HPDE6-E6E7 (cell line): ENCODE results near the gene DGKI.

Source experiments
- DNase-seq: peaks from one replicate; pipeline ENCODE4 v3.0.0; 2011; ENCODE audit warnings: missing footprints; ENCODE audit errors: extremely low spot score

DGKI gene

DNA sequence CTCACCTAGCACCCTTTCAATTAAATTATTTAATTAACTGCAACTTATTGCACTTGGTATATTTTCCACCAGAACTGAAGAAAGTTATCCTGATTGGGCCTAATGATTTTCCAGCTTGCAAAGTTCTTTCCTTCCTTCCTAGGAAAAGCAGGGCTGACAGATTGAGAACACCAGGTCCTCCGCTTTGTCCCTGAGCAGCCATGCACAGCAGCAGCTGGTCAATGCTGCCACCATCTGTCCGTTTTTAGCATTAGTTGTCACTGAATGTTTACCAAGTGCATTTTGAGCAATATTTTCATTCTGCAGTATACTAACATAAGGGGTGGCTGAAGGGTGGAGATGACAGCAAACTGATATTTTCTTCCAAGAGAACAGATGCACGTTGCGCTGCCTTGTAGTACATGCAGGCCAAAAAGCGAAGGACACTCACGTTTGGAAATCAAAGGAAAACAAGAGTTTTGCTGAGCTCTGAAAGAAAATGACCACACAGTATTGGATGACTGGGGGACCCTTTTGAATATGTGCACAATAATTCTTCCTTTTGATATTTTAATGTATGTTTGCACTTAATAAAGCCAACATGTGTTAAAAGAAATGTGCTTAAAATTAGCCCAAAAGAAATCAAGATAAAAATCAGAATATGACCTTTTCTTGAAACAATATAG lies 254.4 kb downstream of the DGKI start:
- peak; percentile 63 for DNase-seq

DNA sequence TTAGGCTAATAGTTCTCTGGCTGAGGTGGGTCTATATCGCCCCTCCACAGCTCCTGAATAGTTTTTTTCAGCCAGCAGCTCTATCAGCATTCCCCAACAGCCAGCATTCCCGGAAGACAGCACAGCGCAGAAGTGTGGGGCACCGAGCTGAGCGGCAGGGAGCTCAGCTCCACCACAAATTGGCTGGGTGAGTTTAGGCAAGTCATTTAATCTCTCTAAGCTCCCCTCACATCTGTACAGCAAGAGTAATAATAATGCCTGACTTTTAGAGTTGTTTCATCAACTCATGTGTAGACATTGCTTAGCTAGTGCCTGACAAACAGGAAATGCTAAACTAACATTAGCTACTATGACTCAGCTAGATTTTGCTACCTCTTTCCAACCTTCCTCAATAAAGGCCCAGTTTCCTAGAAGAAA lies 255.3 kb downstream of the DGKI start:
- peak; percentile 15 for DNase-seq

DNA sequence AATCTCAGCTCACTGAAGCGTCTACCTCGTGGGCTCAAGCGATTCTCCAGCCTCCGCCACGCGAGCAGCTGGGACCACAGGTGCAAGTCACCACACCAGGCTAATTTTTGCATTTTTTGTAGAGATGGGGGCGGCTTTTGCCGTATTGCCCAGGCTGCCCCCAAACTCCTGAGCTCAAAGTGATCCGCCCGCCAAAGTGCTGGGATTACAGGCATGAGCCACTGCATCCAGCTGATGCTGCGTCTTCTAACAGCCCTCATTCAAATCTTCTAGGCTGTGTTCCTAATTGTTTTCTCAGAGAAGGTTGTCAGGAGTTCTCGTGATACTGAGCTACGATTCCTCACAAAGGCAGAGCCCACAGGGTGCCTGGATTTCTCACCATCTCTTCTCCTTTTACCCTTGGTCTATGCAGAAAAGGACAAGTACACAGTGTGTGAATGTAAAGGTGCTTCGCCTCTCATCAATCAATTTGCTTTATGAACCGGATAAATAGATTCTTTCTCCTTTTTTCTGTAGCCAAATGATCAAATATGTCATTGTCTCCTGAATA lies 255.9 kb downstream of the DGKI start:
- DNase-seq, result no peak

DNA sequence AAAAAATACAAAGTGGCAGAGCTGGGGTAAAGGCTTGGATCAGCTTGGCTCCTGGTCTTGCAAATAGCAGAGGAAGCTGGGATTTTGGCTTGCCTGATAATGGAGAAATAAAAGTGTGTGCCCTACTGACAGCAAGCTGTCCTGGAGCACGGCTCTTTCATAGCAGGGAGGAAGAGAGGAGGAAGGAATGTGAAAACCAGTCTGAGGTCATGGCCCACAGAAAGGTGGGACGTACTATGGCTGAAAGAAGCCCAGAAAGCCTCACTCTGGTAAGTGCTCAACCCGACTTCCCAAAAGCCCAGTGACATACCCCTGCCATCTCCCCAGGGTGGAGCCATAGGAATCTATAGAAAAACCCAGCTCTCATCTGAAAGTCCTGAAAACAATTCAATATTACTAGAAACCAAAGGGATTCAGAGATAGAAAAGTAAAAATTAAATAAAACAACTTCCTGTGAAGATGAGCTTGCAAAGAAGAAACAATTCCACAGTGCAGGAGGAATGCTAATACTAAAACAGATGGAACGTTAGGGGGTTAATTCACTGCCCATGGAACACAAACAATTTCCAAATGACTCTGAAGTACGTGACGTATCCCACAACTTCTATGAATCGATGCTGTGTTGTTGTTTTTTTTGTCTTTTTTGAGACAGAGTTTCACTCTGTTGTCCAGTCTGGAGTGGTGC lies 256.6 kb downstream of the DGKI start:
- no peak for DNase-seq

DNA sequence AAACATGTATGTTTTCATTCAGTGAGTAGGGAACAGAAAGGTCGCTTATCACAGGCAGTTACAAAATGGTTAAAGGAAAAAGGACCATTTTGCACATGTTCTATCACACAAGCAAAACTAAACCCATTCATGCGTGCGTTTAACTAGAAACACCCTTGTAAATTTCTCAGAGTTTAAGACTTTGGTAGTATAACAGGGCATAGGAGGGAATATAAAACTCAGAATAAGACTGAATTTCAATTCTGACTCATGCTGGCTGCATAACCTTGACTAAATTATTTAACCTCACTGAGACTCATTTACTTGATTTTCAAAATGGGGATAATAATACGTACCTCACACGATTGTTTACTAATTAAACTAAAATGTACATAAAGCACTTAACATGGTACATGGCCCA lies 259.4 kb downstream of the DGKI start:
- DNase-seq, result no peak

DNA sequence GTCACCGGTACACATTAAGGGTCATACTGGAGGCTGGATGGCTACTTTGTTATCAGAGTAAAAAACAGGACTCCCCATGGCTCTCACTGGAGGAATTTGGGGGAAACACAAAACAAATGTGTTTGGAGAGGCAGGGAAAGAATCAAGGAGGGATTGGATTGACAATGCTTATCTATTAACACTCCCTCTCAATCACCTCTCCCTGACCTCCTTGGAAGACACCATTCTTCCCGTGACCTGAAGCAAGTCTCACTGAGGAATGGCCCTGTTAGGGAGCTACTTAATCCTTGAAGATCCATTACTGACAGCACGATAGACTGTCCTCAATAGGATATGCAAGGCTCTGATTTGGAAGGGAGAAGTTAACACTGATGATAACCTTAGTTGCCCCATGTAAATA lies 261.2 kb downstream of the DGKI start:
- DNase-seq, result no peak

DNA sequence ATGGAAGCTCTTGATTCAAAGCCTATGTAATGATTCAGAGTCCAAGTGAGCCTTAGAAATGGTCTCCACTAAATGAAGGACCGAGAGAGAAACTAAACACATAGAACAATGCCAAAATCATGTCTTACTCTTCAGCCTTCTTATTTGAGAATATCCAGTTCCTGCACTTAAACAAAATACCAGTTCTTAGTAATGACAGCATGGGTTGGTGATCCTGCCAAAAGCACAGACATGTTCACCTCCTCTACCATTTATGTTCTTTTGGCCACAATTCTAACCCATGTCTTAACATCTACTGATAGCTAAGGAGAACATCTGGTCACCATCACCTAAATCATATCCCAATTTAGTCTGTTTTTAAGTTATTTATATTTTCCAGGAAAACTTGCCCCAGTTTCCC lies 263.6 kb downstream of the DGKI start:
- no peak for DNase-seq

DNA sequence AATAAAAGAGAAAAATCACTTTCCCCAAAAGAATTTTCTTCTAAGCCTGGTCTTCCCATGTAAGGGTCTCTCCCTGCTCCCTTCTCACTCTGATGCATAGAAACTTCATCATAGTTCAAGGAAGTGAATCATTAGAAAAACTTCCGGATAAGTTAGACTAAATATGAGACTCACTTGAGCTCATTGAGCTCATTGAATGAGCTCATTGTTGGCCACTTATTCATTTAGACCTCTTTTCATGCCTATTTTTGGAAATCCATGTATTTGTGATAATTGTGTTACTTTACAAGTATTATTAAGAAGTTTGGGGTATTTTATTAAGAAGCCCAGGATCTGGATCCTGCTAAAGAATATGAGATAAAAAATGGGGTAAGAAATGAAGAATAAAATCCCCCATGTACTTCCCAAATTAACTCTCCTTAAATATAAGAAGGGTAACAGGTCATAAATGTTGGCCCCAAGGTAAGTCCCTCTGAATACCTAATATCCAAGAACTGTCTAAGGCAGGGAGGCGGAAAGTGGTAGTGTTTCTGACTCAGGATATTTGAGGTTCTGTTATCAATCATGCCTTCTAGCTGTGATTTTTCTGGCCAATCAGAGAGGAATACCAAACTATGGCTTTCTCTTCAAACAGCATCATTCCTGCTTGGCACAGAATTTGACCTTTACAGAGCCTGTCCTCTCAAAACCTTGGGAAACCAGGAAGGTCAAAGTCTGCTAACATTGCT lies 266.7 kb downstream of the DGKI start:
- DNase-seq, result peak; percentile 28

DNA sequence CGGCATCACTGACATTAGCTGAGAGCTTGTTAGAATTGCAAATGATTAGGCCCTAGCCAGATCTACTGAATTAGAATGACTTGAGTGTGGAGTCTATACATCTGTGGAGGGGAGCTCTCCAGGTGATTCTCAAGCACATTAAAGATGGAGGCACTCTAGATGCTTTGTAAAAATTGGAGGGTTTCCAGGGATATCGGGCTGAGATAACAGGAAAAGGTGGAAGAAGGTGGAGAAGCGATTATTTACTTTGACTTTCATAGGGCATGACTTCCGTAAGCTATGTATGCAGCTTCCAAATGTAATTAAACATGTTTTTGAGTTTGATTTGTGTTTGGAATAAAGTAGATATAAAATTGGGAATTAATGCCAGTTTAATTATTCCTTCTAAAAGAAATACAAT lies 268.2 kb downstream of the DGKI start:
- no peak for DNase-seq

DNA sequence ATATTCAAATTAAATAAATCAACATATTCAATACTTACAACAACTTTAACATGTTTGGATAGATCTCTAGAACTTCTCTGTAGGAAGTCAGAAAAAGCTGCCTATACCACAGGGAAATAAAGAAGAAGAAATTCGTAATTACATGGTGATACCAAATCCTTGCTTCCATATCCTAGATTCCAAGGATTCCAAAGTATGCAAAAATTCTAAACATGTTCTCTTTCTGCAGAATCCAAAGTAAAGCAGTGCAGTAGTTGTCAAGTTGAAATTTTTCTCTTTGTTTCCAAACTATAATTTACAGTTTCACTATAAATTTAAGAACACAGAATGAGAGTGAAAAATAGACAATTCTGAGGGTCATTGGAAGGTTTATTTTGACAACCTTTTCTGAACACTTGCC lies 269.6 kb downstream of the DGKI start:
- no peak for DNase-seq

DNA sequence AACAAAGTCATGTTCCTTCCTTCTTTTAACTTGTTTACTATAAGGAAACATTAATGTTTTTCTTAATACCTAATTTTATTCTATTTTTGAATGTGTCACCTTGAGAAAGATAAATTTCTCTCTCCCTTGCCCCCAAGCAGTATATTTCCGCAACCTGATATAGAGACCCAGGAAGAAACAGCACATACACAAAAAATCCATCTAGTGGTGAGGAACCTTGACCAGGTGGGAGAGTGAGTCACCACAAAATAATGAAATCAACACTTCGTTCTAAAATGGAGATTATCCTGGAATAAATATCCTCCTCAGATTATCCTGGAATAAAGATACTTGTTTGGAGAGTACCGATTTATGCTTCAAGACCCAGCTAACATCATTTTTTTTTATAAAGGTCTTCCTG lies 270.3 kb downstream of the DGKI start:
- DNase-seq, result peak; percentile 23

DNA sequence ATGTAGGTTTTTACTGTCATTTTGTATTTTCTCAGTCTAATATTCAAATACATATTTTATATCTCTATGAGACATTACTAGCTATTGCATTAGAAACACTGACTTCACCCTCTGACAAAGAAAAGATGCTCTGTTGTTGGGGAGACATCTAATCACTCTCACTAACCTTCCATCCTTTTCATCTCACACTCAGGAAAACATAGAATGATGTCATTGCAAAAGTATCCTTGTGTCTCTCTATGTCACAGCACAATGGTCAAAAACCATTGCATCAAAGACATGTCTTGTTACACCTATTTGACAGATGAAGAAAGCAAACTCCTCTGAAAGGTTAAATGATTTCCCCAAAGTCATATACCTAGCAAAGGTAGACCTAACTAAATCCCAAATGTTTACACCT lies 272.0 kb downstream of the DGKI start:
- DNase-seq, result no peak

DNA sequence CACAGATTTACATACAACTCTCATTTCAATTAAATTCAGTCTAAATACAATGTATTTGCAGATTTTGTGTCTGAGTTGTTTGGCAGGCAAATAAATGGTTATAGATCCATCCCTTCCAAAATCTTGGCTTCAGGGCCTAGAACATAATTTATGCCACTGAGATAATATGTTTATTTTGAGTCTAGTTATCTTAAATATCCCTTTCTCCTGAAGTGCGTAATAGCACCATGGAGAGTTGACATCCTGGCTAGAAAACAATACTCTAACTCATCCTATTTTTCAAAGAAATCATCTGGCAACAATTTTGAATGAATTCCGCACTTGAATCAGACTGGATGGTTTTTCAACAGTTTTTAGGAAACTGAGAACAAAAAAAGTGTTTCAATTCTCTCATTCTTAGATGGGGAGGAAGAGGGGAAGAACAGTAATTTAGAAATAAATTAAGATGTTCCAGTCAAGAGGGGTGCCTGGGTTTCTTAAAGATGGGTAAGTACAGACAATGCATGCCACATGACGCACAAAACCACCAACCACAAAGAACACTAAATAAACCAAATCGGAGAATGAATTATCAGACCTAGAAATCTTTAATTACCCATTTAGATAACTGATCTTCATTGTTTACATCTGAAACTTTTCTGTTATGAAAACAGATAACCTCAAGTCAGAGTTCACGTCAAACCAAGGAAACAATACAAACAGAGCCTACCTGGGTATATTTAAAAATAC lies 274.6 kb downstream of the DGKI start:
- no peak for DNase-seq

DNA sequence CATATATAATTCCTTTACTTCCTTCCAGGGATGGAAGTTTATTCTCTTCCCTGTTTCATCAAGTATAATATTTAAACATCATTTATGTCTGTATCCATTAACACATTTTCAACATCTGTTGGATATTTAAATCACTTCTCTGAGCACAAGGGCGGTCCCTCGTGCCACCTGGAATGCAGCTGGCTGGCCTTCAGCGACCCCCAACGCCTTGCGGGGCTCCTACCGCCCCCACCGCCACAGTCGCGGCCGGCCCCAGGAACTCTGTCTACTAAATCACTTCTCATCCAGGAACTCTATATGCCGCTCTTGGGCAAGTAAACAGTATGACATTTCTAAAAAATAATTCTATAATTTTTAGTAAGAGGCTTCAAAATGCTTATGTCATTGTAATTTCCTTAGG lies 282.1 kb downstream of the DGKI start:
- no peak for DNase-seq

DNA sequence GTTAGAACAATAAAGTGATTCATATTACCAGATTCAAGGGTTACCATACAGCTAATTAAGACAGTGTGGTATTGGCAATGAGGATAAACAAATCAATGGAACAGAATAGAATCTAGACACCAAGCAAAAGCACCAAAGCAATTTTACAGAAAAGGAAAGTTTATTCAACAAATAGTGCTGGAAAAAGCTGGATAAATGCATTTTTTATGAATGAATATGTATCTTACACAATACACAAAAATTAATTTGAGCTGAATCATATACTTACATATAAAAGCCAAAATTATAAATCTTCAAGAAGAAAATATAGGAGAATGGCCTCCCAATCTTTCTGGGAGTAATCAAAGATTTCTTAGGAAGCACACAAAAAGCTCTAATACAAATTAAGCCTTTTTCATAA lies 282.8 kb downstream of the DGKI start:
- no peak for DNase-seq

DNA sequence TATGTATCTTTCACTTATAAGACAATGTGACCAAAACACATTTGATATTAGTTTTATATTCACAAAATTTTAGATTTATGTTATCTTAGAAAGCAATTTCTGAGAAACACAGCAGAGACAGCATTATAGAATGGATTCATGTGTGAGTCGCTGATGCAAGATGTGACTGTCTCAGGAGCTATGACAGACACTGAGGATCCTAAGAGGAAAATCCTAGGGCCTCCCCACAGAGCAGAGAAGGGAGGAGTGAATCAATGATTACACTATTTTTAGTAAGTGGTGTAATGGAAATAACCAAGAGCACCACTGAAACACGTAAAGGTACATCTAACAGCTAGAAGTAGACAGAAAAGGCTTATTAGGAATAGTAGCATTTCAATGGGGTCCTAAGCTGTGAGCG lies 299.3 kb downstream of the DGKI start:
- no peak for DNase-seq

DNA sequence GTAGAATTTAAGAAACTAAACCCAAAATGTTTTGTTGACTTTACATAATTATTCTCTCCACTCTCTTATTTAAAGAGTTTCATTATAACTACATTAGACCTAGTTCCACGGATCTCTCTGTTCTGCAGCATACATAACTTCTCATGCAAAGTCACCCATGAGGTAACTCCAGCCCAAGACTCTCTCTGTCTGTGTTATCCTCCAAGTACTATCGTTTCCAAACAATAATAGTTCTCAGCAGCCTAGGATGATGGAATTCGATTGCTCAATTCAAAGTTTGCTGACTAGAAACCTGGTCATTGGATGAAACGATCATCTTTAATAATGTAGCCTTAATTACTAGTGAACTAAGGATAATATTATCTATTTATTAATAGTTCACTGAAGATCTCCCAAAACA lies 300.1 kb downstream of the DGKI start:
- DNase-seq, result no peak

DNA sequence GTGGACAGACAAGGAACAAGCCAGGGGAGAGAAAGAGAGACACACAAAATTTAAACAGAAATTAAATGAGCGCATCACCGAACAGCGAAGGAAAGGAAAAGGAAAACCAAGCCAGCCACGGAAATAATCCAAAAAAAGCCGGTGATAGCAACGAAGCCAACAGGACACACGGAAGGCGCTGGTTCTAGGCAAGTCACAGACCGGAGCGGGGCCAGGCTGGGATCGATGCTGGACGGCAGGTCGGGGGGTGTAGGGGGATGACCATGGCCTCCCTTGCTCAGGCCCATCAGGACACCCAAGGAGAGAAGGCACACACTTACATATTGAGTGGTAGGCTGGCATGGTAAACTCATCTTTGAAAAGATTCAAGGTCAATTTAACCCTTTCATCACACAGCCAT lies 300.8 kb downstream of the DGKI start:
- no peak for DNase-seq

DNA sequence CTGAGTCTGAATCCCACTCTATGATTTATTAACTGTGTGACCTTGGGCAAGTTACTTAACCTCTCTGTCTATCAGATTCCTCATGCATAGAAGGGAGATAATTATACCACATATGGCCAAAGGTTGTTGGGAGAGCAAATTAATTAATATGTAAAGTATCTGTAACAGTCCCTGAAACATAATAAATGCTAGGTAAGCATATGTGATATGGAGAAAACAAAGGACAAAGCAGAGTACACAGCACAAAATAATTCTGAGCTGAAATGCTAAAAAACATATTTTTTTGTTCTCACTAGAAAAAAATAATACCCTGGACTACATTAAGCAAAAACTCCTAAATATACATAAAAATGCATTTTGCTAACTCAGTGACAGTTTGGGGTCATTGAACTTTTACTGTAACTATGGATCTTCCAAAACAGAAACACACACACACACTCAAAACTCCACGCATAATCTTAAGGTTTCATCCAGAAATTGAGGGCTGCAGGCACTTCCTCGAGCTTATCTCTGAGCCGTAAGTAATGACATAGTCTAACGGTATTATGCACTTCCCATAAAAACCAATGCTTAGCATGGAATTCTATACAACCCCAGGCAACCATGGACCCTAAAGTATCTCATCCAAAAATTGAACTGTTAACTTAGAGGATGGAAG lies 301.6 kb downstream of the DGKI start:
- no peak for DNase-seq

DNA sequence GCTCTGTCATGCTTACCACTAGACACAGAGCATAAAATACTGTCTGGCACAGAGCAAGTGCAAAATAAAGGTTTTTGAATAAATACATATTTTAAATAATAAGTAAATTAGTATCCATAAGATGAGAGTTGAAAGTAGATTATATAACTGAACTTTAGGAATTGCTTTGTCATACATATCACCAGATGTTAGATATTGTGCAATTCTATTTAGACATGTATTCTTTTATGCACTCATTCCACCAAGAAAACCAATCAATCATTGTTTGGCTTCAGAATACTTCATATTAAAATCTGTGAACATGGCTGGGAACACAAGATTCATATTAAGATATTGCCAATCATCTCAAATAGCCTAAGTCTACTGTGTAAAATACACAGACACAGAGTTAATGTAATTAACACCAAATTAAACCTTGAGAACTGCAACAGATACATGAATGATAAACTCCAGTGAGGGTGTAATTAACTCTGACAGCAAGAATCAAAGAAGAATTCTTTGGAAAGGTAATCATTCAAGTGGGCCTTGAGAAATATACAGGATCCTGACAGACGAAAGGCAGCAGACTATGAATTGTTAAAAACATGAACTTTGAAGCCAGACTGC lies 302.2 kb downstream of the DGKI start:
- DNase-seq, result no peak

DNA sequence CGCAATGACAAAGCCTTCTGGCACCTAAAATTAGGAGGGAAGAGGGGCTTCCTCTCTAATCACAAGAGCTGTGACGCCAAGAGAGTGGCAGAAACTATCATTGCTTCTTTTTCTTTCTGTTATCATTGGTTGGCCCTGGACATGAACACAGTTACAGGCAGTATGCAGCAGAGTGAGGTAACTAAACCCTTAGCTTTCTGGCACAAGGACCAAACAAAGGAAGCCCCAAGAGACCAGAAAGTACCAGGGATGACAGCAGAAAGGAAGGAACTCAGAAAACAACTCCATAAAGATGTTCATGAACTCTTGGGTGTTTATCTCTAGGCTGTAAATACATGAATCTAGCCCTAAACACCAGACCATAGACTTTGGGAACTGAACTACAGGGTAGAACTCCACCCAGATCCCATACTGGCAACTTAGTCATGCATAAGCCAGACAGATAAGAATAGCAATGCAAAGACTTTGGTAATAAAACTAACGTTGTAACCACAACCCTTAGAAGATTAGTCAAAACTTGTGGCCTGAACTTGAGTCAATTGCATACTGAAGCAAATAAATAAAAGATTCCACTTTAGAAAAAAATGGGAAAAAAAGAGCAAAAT lies 307.6 kb downstream of the DGKI start:
- DNase-seq, result no peak
